ENCODE data around the gene FBXL17. TPM values are rescaled to one million over a fixed set of nuclear protein-coding genes. Genes with fewer than 3 reads are reported as not detected.

The FBXL17 gene
- total and polyA plus RNA-seq, 2 of the 13 experiments (the other 11 are each of a cell fraction or from before 2014, with no cell fraction given): 3.0 to 7.9 TPM

DNA sequence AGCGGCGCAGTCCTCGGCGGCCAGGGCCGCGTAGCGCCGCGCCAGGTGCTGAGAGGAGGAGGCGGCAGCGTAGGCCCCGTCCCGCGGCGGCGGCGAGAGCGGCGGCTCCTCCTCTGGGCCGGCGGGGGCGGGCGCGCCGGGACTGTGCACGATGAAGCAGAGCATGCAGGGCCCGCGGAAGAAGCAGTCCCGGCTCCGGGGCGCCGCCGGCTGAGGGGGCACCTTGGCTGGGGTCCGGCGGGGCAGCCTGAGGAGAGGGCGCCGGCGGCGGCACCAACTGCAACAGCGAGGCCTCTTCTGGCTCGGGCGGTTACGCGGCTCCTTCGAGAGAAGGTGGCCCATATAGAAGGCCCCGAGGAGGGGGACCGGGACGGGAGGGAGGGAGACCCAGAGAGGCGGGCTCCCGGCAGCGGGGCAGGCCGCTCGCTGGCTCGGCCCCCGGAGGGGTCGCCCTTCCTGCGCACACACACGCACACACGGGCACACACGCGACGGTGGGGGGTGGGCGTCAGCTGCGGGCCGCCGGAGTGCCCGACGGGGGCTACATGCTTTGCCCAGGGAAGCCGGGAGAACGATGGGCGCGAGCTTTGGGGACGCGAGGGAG lies 446 bp downstream of the FBXL17 start (continued):
- TF ChIP-seq ZNF17 (CRISPR knock-in tag; IDR thresholded peaks at IDR 0.05) (no peak), MXI1 (IDR thresholded peaks at IDR 0.05; ENCODE audit: borderline replicate concordance, low read depth, low read length) (no peak), MAF1 (CRISPR knock-in tag; IDR thresholded peaks at IDR 0.05; ENCODE audit: borderline replicate concordance) (no peak), ZNF263 (CRISPR knock-in tag; IDR thresholded peaks at IDR 0.05) (no peak), MBD4 (IDR thresholded peaks at IDR 0.05; ENCODE audit: borderline replicate concordance, low read length) (no peak), NCOA5 (CRISPR knock-in tag; IDR thresholded peaks at IDR 0.05) (no peak), ZKSCAN1 (IDR thresholded peaks at IDR 0.05; ENCODE audit: low read length) (no peak), EED (CRISPR knock-in tag; IDR thresholded peaks at IDR 0.05) (0 out of 2 replicates have a peak, but pooled peaks have one; percentile 18), NFKB2 (CRISPR knock-in tag; IDR thresholded peaks at IDR 0.05; ENCODE audit: borderline replicate concordance) (no peak; the same call in 1 of the 2 replicates), PHF21A (CRISPR knock-in tag; IDR thresholded peaks at IDR 0.05) (0 out of 2 replicates have a peak, but pooled peaks have one; percentile 6), IKZF1 (IDR thresholded peaks at IDR 0.05) (no peak), ZNF350 (CRISPR knock-in tag; IDR thresholded peaks at IDR 0.05; ENCODE audit: borderline replicate concordance, low read depth) (no peak), TOPORS (CRISPR knock-in tag; IDR thresholded peaks at IDR 0.05) (no peak), RORA (CRISPR knock-in tag; IDR thresholded peaks at IDR 0.05) (no peak), HNRNPLL (IDR thresholded peaks at IDR 0.05; ENCODE audit: low read depth, low read length, poor library complexity, severe bottlenecking) (peak; percentile 39), ZNF768 (CRISPR knock-in tag; IDR thresholded peaks at IDR 0.05) (peak; percentile 10; the same call in 1 of the 2 replicates), ZMYM4 (CRISPR knock-in tag; IDR thresholded peaks at IDR 0.05) (no peak), ZNF543 (CRISPR knock-in tag; IDR thresholded peaks at IDR 0.05) (0 out of 2 replicates have a peak, but pooled peaks have one; percentile 6), ZNF333 (CRISPR knock-in tag; IDR thresholded peaks at IDR 0.05; ENCODE audit: borderline replicate concordance) (peak; percentile 30; the same call in 1 of the 2 replicates), ZZZ3 (CRISPR knock-in tag; IDR thresholded peaks at IDR 0.05; ENCODE audit: borderline replicate concordance) (no peak), ZNF329 (CRISPR knock-in tag; IDR thresholded peaks at IDR 0.05; ENCODE audit: low read depth) (0 out of 2 replicates have a peak, but pooled peaks have one; percentile 32), MYC (CRISPR knock-in tag; IDR thresholded peaks at IDR 0.05; ENCODE audit: borderline replicate concordance) (peak; percentile 31; the same call in 1 of the 2 replicates)
- TF ChIP-seq, protein P1, sequence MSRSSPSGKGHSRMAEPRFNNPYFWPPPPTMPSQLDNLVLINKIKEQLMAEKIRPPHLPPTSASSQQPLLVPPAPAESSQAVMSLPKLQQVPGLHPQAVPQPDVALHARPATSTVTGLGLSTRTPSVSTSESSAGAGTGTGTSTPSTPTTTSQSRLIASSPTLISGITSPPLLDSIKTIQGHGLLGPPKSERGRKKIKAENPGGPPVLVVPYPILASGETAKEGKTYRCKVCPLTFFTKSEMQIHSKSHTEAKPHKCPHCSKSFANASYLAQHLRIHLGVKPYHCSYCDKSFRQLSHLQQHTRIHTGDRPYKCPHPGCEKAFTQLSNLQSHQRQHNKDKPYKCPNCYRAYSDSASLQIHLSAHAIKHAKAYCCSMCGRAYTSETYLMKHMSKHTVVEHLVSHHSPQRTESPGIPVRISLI (CRISPR knock-in tag; IDR thresholded peaks at IDR 0.05; ENCODE audit: borderline replicate concordance): no peak
- TF ChIP-seq, protein P2, sequence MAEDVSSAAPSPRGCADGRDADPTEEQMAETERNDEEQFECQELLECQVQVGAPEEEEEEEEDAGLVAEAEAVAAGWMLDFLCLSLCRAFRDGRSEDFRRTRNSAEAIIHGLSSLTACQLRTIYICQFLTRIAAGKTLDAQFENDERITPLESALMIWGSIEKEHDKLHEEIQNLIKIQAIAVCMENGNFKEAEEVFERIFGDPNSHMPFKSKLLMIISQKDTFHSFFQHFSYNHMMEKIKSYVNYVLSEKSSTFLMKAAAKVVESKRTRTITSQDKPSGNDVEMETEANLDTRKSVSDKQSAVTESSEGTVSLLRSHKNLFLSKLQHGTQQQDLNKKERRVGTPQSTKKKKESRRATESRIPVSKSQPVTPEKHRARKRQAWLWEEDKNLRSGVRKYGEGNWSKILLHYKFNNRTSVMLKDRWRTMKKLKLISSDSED (CRISPR knock-in tag; IDR thresholded peaks at IDR 0.05): no peak
- TF ChIP-seq, protein P3, sequence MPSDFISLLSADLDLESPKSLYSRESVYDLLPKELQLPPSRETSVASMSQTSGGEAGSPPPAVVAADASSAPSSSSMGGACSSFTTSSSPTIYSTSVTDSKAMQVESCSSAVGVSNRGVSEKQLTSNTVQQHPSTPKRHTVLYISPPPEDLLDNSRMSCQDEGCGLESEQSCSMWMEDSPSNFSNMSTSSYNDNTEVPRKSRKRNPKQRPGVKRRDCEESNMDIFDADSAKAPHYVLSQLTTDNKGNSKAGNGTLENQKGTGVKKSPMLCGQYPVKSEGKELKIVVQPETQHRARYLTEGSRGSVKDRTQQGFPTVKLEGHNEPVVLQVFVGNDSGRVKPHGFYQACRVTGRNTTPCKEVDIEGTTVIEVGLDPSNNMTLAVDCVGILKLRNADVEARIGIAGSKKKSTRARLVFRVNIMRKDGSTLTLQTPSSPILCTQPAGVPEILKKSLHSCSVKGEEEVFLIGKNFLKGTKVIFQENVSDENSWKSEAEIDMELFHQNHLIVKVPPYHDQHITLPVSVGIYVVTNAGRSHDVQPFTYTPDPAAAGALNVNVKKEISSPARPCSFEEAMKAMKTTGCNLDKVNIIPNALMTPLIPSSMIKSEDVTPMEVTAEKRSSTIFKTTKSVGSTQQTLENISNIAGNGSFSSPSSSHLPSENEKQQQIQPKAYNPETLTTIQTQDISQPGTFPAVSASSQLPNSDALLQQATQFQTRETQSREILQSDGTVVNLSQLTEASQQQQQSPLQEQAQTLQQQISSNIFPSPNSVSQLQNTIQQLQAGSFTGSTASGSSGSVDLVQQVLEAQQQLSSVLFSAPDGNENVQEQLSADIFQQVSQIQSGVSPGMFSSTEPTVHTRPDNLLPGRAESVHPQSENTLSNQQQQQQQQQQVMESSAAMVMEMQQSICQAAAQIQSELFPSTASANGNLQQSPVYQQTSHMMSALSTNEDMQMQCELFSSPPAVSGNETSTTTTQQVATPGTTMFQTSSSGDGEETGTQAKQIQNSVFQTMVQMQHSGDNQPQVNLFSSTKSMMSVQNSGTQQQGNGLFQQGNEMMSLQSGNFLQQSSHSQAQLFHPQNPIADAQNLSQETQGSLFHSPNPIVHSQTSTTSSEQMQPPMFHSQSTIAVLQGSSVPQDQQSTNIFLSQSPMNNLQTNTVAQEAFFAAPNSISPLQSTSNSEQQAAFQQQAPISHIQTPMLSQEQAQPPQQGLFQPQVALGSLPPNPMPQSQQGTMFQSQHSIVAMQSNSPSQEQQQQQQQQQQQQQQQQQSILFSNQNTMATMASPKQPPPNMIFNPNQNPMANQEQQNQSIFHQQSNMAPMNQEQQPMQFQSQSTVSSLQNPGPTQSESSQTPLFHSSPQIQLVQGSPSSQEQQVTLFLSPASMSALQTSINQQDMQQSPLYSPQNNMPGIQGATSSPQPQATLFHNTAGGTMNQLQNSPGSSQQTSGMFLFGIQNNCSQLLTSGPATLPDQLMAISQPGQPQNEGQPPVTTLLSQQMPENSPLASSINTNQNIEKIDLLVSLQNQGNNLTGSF (CRISPR knock-in tag; IDR thresholded peaks at IDR 0.05): peak; percentile 9; the same call in 1 of the 2 replicates
